Measurements from ENCODE around the gene WDR31. TPM values are rescaled to one million over a fixed set of nuclear protein-coding genes. Genes with fewer than 3 reads are reported as not detected.

The WDR31 gene
- total and polyA plus RNA-seq, 11 donors: 7.0 to 22.4 (median 13.6) TPM

- Histone ChIP-seq H3K4me1 (peaks cover 0 to 12% (median 0%) of the 10 kb centered on the region in 12 donors), H3K27ac (no peak overlapping the region), H3K27me3 (no peaks in the 10 kb centered on the region), H3K9me3 (no peaks in the 10 kb centered on the region), H3K4me3 (no peak overlapping the region), H3K36me3 (no peaks in the 10 kb centered on the region)
- DNase-seq: no peak
- intact Hi-C loops (cut with DNase I): loop anchor here in 1 of 10 donors (5.0 kb wide), 1 partner anchor 43 kb away; no protein-coding TSS in a partner anchor
- WGBS, 4 donors: 3 to 24% (median 16%) methylated on average over 1 of the region's 1 CpG
- ATAC-seq: no peak
- TF ChIP-seq, protein P1, sequence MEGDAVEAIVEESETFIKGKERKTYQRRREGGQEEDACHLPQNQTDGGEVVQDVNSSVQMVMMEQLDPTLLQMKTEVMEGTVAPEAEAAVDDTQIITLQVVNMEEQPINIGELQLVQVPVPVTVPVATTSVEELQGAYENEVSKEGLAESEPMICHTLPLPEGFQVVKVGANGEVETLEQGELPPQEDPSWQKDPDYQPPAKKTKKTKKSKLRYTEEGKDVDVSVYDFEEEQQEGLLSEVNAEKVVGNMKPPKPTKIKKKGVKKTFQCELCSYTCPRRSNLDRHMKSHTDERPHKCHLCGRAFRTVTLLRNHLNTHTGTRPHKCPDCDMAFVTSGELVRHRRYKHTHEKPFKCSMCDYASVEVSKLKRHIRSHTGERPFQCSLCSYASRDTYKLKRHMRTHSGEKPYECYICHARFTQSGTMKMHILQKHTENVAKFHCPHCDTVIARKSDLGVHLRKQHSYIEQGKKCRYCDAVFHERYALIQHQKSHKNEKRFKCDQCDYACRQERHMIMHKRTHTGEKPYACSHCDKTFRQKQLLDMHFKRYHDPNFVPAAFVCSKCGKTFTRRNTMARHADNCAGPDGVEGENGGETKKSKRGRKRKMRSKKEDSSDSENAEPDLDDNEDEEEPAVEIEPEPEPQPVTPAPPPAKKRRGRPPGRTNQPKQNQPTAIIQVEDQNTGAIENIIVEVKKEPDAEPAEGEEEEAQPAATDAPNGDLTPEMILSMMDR (IDR thresholded peaks at IDR 0.05): no peak
- TF ChIP-seq POLR2A (IDR thresholded peaks at IDR 0.05): no peak
These were observed 24.9 kb upstream of the WDR31 start for GRCh38 chr9:113364951-113365350.

DNA sequence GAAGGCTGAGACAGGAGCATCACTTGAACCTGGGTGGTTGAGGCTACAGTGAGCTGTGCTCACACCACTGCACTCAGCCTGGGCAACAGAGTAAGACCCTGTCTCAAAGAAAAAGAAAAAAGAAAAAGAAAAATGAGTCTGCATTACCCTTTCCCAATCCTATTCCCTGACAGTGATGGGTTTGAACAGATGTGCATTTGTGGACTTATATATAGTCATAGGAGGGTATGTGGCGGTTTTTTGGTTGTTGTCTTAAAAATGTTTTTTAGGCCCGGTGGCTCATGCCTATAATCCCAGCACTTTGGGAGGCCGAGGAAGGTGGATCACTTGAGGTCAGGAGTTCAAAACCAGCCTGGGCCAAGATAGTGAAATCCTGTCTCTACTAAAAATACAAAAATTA, 23.3 kb upstream of the WDR31 start:
- Histone ChIP-seq H3K27me3 (no peaks in the 10 kb centered on the region), H3K27ac (no peak overlapping the region), H3K4me3 (no peak overlapping the region), H3K4me1 (peaks cover 0 to 7% (median 0%) of the 10 kb centered on the region in 12 donors), H3K36me3 (no peaks in the 10 kb centered on the region), H3K9me3 (no peaks in the 10 kb centered on the region)
- no peak for DNase-seq
- intact Hi-C loops (cut with DNase I): no loop called here
- no peak for TF ChIP-seq POLR2A (IDR thresholded peaks at IDR 0.05)
- TF ChIP-seq, protein P1 (IDR thresholded peaks at IDR 0.05): no peak
- 79 to 91% (median 84%) methylated on average over 3 of the region's 3 CpGs for WGBS, 4 donors
- ATAC-seq: no peak

DNA sequence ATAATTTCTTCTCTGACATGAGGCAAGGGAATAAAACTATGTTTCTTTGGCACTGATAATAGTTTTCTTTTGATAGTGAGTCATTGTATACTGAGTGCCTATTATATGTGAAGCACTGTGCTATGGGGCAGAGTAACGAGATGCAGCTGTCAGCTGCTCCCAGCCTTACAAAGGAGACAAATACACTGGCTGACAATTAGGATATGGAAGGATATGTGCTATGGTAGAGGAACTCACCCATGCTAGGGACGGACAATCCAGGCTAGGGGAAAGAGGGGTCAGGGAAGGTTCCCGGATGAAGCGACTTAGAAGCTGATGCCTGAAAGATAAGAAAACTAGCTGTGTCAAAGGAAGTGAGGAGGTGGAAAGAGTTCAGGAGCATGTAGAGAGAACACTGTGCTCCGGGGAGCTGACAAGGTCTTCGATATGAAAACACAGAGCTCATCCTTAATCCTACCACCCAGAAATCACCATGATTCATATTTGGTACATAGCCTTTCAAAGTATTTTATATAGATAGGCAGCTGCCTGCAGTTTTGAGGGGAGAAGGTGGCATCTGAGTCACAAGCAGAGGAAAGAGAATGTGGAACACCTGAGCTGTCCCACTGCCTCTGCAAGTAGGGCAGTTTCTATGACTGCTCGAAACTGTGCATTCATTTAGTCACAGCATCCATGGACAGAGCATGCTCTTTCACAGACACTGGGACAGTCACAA, 21.4 kb upstream of the WDR31 start:
- Histone ChIP-seq H3K36me3 (no peaks in the 10 kb centered on the region), H3K27ac (no peak overlapping the region), H3K4me3 (no peak overlapping the region), H3K9me3 (no peaks in the 10 kb centered on the region), H3K4me1 (peaks cover 0 to 7% (median 0%) of the 10 kb centered on the region in 12 donors), H3K27me3 (peaks cover 0 to 2% (median 0%) of the 10 kb centered on the region in 9 donors)
- DNase-seq: no peak
- no peak for TF ChIP-seq POLR2A (IDR thresholded peaks at IDR 0.05)
- TF ChIP-seq, protein P1 (IDR thresholded peaks at IDR 0.05): no peak
- ATAC-seq: no peak
- WGBS, 4 donors: 61 to 71% (median 65%) methylated on average over 7 of the region's 7 CpGs
- intact Hi-C loops (cut with DNase I): no loop called here

DNA sequence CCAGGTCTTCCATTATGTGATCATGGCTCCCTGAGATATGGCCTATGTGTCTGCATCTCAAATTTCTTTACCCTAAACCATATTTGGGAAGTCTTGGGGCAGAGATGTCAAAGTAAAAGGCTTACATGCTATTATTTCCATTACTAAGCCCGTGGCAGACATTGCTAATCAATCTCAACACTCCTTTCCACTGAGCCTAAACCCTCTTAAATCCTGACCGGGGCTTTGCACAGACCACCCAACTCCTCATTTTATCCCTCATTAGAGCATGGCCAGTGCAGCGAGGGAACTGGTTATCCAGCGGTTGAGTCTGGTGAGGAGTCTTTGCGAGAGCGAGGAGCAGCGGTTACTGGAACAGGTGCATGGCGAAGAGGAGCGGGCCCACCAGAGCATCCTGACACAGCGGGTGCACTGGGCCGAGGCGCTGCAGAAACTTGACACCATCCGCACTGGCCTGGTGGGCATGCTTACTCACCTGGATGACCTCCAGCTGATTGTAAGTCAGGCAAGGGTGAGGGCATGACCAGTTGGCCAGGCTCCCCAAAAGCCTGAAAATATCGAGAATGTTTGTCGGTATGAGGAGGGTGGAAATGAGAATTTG, 20.3 kb upstream of the WDR31 start:
- Histone ChIP-seq H3K27ac (no peak overlapping the region), H3K27me3 (peaks cover 0 to 6% (median 0%) of the 10 kb centered on the region in 9 donors), H3K36me3 (no peaks in the 10 kb centered on the region), H3K4me3 (no peak overlapping the region), H3K9me3 (no peaks in the 10 kb centered on the region), H3K4me1 (peaks cover 0 to 6% (median 0%) of the 10 kb centered on the region in 12 donors)
- no peak for TF ChIP-seq POLR2A (IDR thresholded peaks at IDR 0.05)
- TF ChIP-seq, protein P1 (IDR thresholded peaks at IDR 0.05): no peak
- 88 to 91% (median 89%) methylated on average over 15 of the region's 15 CpGs for WGBS, 4 donors
- intact Hi-C loops (cut with DNase I): no loop called here
- DNase-seq (no peak), ATAC-seq (no peak)
